Activated CD4-positive, alpha-beta T cell treated with anti-CD3 and anti-CD28 coated beads, Interleukin-2, Interleukin-6, amounts not matched to agents 100 ng/mL and 50 ng/mL, durations not matched to agents 16 hours and 8 hours (primary cell): Measurements from ENCODE around the gene VNN1.

Experiments
- DNase-seq: peaks from one replicate; pipeline ENCODE4 v3.0.0-alpha.2; 2020

Gene VNN1, protein sequence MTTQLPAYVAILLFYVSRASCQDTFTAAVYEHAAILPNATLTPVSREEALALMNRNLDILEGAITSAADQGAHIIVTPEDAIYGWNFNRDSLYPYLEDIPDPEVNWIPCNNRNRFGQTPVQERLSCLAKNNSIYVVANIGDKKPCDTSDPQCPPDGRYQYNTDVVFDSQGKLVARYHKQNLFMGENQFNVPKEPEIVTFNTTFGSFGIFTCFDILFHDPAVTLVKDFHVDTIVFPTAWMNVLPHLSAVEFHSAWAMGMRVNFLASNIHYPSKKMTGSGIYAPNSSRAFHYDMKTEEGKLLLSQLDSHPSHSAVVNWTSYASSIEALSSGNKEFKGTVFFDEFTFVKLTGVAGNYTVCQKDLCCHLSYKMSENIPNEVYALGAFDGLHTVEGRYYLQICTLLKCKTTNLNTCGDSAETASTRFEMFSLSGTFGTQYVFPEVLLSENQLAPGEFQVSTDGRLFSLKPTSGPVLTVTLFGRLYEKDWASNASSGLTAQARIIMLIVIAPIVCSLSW

GRCh38 chr6:132713352-132714134 is at the start of gene VNN1:
TSS of gene VNN1 (minus strand) at chr6:132714055. CDS start at chr6:132714035, 20 bp downstream.
- no peak for DNase-seq

- DNase-seq = peak; percentile 67
These were observed 49.4 kb upstream of the VNN1 start for GRCh38 chr6:132763269-132763668.

GRCh38 chr6:132760256-132760655 is 46.4 kb upstream of the VNN1 start:
- DNase-seq = no peak

DNA sequence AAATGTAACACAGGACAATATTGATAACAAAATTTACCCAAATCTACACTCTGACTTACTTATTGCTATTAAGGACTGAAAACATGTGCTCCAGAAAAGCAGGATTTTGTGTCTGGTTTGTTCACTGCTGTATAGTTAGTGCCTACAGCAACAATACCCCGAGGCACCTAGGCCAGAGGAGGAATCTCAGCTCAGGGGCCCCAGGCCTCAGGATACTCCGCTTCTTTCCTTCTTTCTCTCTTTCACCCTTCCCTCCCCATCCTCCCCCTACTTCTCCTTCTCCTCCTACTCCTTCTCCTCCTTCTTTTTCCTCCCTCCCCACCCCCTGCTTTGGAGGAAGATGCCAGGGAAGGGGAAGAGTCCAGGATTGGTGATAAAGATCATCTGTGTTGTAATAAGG is 44.8 kb upstream of the VNN1 start:
- no peak for DNase-seq

- DNase-seq = no peak
These were observed 38.4 kb upstream of the VNN1 start for GRCh38 chr6:132752255-132752654.

DNA sequence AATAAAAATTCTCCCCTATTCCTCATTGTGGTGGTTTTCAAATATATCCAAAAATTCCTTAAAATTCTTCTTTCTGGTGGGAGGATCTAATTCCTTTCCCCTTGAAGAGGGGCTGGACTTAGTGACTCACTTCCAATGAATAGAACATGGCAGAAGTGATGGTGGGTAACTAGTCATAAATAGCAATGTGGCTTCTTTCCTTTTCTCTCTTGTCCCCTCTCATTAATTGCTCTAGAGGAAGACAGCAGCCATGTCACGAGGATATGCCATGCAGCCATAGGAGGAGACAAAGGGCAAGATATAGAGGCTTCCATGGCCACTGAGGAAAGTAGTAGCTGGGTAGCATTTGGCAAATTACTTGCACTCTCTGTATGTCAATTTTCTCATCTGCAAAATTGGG is 38.0 kb upstream of the VNN1 start:
- DNase-seq = no peak

DNA sequence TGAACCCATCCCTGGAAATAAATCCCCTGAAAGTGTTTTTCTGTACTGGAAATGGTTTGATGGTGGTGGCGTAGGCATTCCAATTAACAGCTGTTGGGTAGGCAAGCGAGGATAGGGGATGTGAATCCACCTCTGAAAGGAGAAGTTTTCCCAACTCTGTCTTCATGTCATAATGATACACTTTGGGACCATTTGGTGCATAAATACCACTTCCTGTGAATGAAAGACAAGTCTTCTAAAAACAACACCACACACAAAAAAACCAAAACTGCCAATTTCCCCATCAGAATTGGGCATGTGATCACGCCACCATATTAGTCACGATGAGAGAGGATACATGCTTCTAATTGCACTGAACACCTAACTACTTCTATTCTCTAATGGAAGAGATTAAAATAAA is 37.5 kb upstream of the VNN1 start:
- peak; percentile 37 for DNase-seq

GRCh38 chr6:132750455-132751248 is 36.8 kb upstream of the VNN1 start:
- DNase-seq = peak; percentile 26

GRCh38 chr6:132749111-132749510 is 35.3 kb upstream of the VNN1 start:
- DNase-seq = peak; percentile 58

GRCh38 chr6:132748446-132748845 is 34.6 kb upstream of the VNN1 start:
- no peak for DNase-seq

GRCh38 chr6:132746048-132746447 is 32.2 kb upstream of the VNN1 start:
- no peak for DNase-seq

DNA sequence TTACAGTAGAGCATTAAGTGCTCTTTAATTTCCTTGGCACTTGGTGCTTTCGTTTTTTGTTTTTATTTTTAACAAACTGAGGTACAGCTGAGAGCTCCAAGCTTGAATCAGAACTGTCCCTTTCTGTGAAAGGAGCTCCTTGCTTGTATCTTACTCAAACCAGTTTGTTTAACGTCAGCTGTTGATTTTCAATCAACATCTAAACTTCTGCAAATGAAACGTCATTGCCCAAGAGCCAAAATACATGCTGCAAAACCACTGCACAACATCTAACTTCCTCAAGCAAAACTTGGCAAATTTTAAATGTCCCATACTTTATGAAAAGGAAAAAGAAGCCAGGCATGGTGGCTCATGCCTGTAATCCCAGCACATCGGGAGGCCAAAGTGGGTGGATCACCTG is 28.6 kb upstream of the VNN1 start:
- DNase-seq = no peak

GRCh38 chr6:132741281-132741680 is 27.4 kb upstream of the VNN1 start:
- no peak for DNase-seq

GRCh38 chr6:132736239-132736638 is 22.4 kb upstream of the VNN1 start:
- DNase-seq = peak; percentile 59

DNA sequence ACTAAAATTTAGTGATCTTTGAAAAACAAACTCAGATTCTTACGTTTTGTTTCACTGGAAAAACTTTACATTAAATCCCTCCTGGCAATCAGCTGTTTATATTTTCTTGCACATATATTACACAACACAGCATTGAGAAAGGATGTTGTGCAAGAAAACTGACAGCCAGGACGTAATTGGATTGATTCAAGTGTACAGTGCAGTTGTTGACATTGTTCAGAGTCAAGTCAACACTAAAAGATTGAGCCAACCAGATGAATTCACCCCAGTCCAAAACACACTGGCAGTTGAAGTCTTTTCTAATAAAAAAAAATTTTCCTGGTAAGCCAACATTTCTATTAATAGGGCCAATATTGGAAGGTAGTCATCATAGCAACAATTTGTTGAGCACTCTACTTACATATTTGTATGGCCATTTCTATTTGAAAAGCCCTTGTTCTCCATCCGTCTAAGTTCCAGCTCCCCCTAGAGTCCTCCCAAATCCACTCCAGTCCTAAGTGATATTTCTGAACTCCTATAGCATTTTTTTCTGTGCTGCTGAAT is 20.9 kb upstream of the VNN1 start:
- peak; percentile 19 for DNase-seq

DNA sequence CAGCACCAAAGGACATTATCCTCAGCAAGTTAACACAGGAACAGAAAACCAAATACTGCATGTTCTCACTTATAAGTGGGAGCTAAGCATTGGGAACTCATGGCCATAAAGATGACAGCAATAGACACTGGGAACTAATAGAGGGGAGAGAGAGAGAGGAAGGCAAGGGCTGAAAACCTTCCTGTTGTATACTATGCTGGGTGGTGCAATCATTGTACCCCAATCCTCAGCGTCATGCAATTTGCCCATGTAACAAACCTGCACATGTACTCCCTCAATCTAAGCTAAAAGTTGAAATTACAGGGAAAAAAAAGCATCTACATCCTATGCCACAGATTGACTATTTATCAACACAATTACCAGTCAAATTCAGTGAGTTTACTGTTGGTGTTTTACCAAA is 20.0 kb upstream of the VNN1 start:
- DNase-seq = no peak

DNA sequence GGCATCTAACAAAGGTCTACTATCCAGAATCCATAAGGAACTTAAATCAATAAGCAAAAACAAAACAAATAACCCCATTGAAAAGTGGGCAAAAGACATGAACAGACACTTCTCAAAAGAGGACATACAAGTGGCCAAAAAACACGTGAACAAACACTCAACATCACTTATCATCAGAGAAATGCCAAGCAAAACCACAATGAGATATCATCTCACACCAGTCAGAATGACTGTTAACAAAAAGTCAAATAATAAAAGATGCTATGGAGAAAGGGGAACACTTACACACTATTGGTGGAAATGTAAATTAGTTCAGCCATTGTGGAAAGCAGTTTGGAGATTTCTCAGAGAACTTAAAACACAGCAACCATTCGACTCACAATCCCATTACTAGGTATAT is 19.4 kb upstream of the VNN1 start:
- peak; percentile 17 for DNase-seq

- DNase-seq = no peak
These were observed 17.2 kb upstream of the VNN1 start for GRCh38 chr6:132731086-132731485.

DNA sequence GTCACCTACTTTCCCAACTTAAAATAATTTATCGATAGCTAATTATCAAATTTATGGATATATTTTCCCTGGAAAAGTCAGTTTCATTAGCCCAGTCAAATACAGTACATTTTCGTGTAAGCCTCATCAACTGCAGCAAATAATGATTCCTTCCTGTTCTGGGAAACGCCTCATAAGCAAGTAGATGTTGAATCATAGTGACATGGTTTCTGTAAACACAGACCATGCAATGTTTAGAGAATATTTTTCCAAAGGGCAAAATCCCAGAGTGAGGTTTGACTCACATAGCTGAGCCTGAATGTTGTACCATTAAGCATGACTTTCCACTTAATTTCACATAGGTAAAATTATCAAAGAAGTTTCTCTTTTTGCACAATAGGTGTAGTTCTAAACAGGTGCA is 16.7 kb upstream of the VNN1 start:
- no peak for DNase-seq

GRCh38 chr6:132728616-132729015 is 14.8 kb upstream of the VNN1 start:
- DNase-seq = no peak

- DNase-seq = peak; percentile 25
These were observed 12.7 kb upstream of the VNN1 start for GRCh38 chr6:132726608-132726975.

DNA sequence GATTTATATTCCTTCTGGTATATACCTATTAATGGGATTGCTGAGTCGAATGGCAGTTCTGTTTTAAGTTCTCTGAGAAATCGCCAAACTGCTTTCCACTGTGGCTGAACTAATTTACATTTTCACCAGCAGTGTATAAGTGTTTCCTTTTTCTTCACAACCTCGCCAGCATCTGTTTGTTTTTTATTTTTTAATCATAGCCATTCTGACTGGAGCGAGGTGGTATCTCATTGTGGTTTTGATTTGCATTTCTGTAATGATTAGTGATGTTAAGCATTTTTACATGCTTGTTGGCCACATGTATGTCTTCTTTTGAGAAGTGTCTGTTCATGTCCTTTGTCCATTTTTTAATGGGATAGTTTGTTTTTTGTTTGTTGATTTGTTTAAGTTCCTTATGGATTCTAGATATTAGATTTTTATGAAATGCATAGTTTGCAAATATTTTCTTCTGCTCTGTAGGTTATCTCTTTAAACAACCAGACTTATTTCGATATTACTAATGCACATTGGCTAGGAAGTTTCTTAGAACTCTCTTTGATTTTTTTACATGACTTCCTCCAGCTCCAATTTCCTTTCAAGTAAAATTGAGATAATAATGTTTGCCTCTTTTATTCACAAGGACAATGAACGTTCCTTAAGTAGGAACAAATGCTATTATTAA is 12.2 kb upstream of the VNN1 start:
- peak; percentile 50 for DNase-seq
